Gastrocnemius medialis (tissue), 4 donors: ENCODE results near the gene FAT4. TPM values are rescaled to one million over a fixed set of nuclear protein-coding genes. Genes with fewer than 3 reads are reported as not detected.

ENCODE experiments used
- ATAC-seq, 2 donors: fragments of 150-250 bp; one replicate each; pipeline ENCODE4 v1.9.1; 2016
- DNase-seq, 2 donors: peaks; one replicate each; pipeline ENCODE4 v3.0.0-alpha.2; 2019
- H3K27ac ChIP-seq, 4 donors: fragments of 200-600 bp; sonication (generic); 1 replicate in 1 of 4; 2 replicates in 3 of 4; pipeline ENCODE4 v1.5.1; 2016 to 2018; ENCODE audit warnings: mild to moderate bottlenecking in 2 of 4, moderate library complexity in 1 of 4
- H3K27me3 ChIP-seq, 3 donors: fragments of 200-600 bp; sonication (generic) in 2 of 3; 1 replicate in 1 of 3; 2 replicates in 2 of 3; pipeline versions ENCODE4 v1.5.1 to v1.6.0; 2016 to 2019; ENCODE audit warnings: mild to moderate bottlenecking in 1 of 3, moderate library complexity in 1 of 3
- H3K36me3 ChIP-seq, 2 donors: fragments of 200-600 bp; sonication (generic) in 1 of 2; one replicate each; pipeline ENCODE4 v1.5.1; 2017 to 2018
- H3K4me1 ChIP-seq, 2 donors: fragments of 200-600 bp; sonication (generic) in 1 of 2; one replicate each; pipeline ENCODE4 v1.5.1; 2016 to 2017; ENCODE audit warnings: mild to moderate bottlenecking in 2 of 2
- H3K4me3 ChIP-seq, 4 donors: fragments of 200-600 bp; sonication (generic) in 3 of 4; 1 replicate in 1 of 4; 2 replicates in 3 of 4; pipeline ENCODE4 v1.5.1; 2016 to 2019; ENCODE audit warnings: mild to moderate bottlenecking in 2 of 4
- H3K9me3 ChIP-seq, 3 donors: fragments of 200-600 bp; sonication (generic) in 2 of 3; 1 replicate in 1 of 3; 2 replicates in 2 of 3; pipeline ENCODE4 v1.5.1; 2016 to 2019
- CTCF ChIP-seq, 5 experiments: fragments of 450-650 bp in 3 of 5; fragments of 200-600 bp in 2 of 5; sonication (generic) in 2 of 5; IDR thresholded peaks in 4 of 5; conservative IDR thresholded peaks in 1 of 5; 1 replicate in 4 of 5; 2 replicates in 1 of 5; pipeline ENCODE4 v1.5.1; 2016 to 2019; ENCODE audit warnings: antibody characterized with exemption in 5 of 5, mild to moderate bottlenecking in 3 of 5, moderate library complexity in 3 of 5
- POLR2A ChIP-seq, 2 donors: fragments of 450-650 bp; IDR thresholded peaks; one replicate each; pipeline ENCODE4 v1.6.1; 2017; ENCODE audit warnings: antibody characterized with exemption in 2 of 2, mild to moderate bottlenecking in 2 of 2, moderate library complexity in 2 of 2
- in situ Hi-C, 4 donors: fragments of 200-750 bp; cut with MboI; loops; one replicate each; pipeline versions ENCODE4 v1.15.0 to v1.8.0; 2017; ENCODE audit warnings: low sequenced_read_pairs in 4 of 4
- intact Hi-C: fragments of 100-400 bp; cut with DNase I; formaldehyde crosslinking; loops from one replicate; pipeline ENCODE4 v1.15.1; 2023; ENCODE audit warnings: low total_unique reads
- total RNA-seq, 4 donors: library from RNA; depleted of rRNA; stranded (reverse); fragments of >200 nt; gene quantifications; one replicate each; pipeline versions ENCODE4 v1.1.0 to v1.2.3, GENCODE V29; 2016

Gene FAT4
- total RNA-seq, 4 donors from 2014 or later, result 3.4 to 5.3 (median 3.9) TPM

DNA sequence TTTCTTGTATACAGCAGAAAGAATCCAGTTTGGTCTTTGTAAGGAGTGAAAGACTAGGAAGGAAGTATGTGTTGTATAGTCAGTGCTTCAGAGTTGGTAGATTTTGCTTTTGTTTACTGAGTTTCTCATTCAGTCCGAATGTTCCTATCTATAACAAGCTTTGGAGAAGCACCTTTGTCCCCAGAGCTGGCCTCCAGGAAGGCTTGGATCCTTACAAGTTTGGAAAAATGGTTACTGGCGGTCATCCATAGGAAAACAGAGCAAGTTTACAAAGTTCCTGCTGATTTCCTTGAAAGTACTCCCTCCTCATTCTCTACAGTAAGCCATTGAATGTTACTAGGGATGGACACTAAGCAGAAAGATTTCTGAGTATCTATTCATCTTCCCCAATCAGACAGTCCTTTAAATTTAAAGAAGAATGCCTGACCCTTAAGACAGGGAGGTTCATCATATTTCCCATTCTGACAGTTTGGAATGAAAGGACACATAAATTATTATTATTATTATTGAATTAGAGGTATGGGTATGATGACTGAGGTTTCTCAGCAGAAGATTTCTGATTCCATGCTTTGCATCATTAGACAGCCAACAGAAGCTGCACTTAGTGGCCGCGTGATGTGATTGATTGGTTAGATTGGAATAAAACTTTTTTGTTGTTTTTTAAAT is 35.8 kb downstream of the FAT4 start:
- no peak for ATAC-seq
- in situ Hi-C loops, result no loop called here

GRCh38 chr4:125352521-125352920 is 37.8 kb downstream of the FAT4 start:
- H3K4me3 ChIP-seq, result no peak overlapping the region
- no peaks in the 10 kb centered on the region for H3K27me3 ChIP-seq
- ATAC-seq (no peak), DNase-seq (no peak)
- H3K27ac ChIP-seq, result no peak overlapping the region
- no peaks in the 10 kb centered on the region for H3K4me1 ChIP-seq
- intact Hi-C loops (no loop called here), in situ Hi-C loops (no loop called here)
- no peaks in the 10 kb centered on the region for H3K36me3 ChIP-seq
- TF ChIP-seq POLR2A (IDR thresholded peaks at IDR 0.05) (no peak), CTCF (IDR thresholded peaks at IDR 0.05 in 4 of 5, conservative IDR thresholded peaks at IDR 0.05 in 1 of 5) (no peak)
- no peaks in the 10 kb centered on the region for H3K9me3 ChIP-seq

More for the DNA sequence above, 35.8 kb downstream of the FAT4 start:
- no peak overlapping the region for H3K27ac ChIP-seq
- DNase-seq, result no peak
- H3K27me3 ChIP-seq, result no peaks in the 10 kb centered on the region
- no peak overlapping the region for H3K4me3 ChIP-seq
- H3K36me3 ChIP-seq, result no peaks in the 10 kb centered on the region
- no peaks in the 10 kb centered on the region for H3K4me1 ChIP-seq
- TF ChIP-seq POLR2A (IDR thresholded peaks at IDR 0.05) (no peak), CTCF (IDR thresholded peaks at IDR 0.05 in 4 of 5, conservative IDR thresholded peaks at IDR 0.05 in 1 of 5) (no peak)
- H3K9me3 ChIP-seq, result no peaks in the 10 kb centered on the region
- intact Hi-C loops, result no loop called here

DNA sequence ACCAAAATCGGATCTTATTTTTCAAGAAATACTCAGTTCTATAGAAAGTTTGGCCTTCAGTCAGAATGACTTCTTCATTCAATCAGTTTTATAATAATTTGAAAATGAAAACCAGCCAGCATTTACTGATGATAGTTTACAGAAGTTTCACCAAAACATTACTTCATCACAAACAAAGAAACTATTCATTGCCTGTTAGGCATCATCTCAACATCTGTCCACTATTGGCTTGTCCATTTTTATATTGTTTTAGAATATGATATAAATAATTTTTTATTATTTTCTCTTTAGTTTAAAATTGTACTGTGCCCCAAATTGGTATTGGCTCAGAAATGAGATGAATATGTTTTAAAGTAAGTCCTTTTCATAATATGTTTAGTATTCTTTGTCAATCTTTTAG is 38.4 kb downstream of the FAT4 start:
- Histone ChIP-seq H3K4me1 (no peaks in the 10 kb centered on the region), H3K27ac (no peak overlapping the region), H3K27me3 (no peaks in the 10 kb centered on the region), H3K9me3 (no peaks in the 10 kb centered on the region), H3K4me3 (no peak overlapping the region), H3K36me3 (no peaks in the 10 kb centered on the region)
- in situ Hi-C loops, result no loop called here
- no peak for DNase-seq
- TF ChIP-seq POLR2A (IDR thresholded peaks at IDR 0.05), result no peak
- no peak for TF ChIP-seq CTCF (IDR thresholded peaks at IDR 0.05 in 4 of 5, conservative IDR thresholded peaks at IDR 0.05 in 1 of 5)
- intact Hi-C loops, result no loop called here
- ATAC-seq, result no peak

- ATAC-seq (no peak), DNase-seq (no peak)
- Histone ChIP-seq H3K9me3 (no peaks in the 10 kb centered on the region), H3K27me3 (no peaks in the 10 kb centered on the region), H3K4me3 (no peak overlapping the region), H3K27ac (no peak overlapping the region), H3K36me3 (no peaks in the 10 kb centered on the region), H3K4me1 (no peaks in the 10 kb centered on the region)
- no peak for TF ChIP-seq POLR2A (IDR thresholded peaks at IDR 0.05)
- TF ChIP-seq CTCF (IDR thresholded peaks at IDR 0.05 in 4 of 5, conservative IDR thresholded peaks at IDR 0.05 in 1 of 5), result no peak
- intact Hi-C loops, result no loop called here
- in situ Hi-C loops, result no loop called here
These were observed 41.0 kb downstream of the FAT4 start for GRCh38 chr4:125355791-125356190.

- intact Hi-C loops, result no loop called here
- ATAC-seq, result no peak
- Histone ChIP-seq H3K36me3 (no peaks in the 10 kb centered on the region), H3K4me1 (no peaks in the 10 kb centered on the region), H3K27me3 (no peaks in the 10 kb centered on the region), H3K9me3 (no peaks in the 10 kb centered on the region), H3K4me3 (no peak overlapping the region), H3K27ac (no peak overlapping the region)
- TF ChIP-seq POLR2A (IDR thresholded peaks at IDR 0.05), result no peak
- TF ChIP-seq CTCF (IDR thresholded peaks at IDR 0.05 in 4 of 5, conservative IDR thresholded peaks at IDR 0.05 in 1 of 5), result no peak
- no peak for DNase-seq
- in situ Hi-C loops, result no loop called here
These were observed 42.9 kb downstream of the FAT4 start for GRCh38 chr4:125357675-125358074.
